Adrenal gland (tissue), 5 donors: ENCODE results near the gene EDNRB.

Source experiments
- CTCF ChIP-seq, 6 experiments: fragments of 450-650 bp in 4 of 6; fragments of 200-600 bp in 2 of 6; sonication (generic) in 1 of 6; IDR thresholded peaks; 1 replicate in 5 of 6; 2 replicates in 1 of 6; pipeline versions ENCODE4 v1.5.1 to v1.8.0; 2016 to 2021; ENCODE audit warnings: antibody characterized with exemption in 6 of 6, mild to moderate bottlenecking in 2 of 6, moderate library complexity in 1 of 6
- POLR2A ChIP-seq, 2 donors: fragments of 450-650 bp; IDR thresholded peaks; one replicate each; pipeline ENCODE4 v1.6.1; 2017; ENCODE audit warnings: antibody characterized with exemption in 2 of 2, mild to moderate bottlenecking in 2 of 2, moderate library complexity in 1 of 2
- donor health status: DM: no; HTN: no; CAD: no.

GRCh38 chr13:77908531-77908930 lies 10.1 kb downstream of the EDNRB start:
- TF ChIP-seq CTCF (IDR thresholded peaks at IDR 0.05) (no peak), POLR2A (IDR thresholded peaks at IDR 0.05) (no peak)
